ENCODE results near the gene MAP4K1.
A peak's percentile ranks its signal among the peaks of the same experiment; 100 is the strongest.
"Not testable (repeated sequence)": the region's sequence is repeated elsewhere in the genome, so short reads cannot be mapped to it uniquely, and the experiment has no call there.

The MAP4K1 gene

GRCh38 chr19:38650911-38651584 is 33.3 kb upstream of the MAP4K1 start:
- no peak for DNase-seq (ENCODE audit: low read depth in 3 of 3)

- DNase-seq (ENCODE audit: low read depth in 3 of 3): no peak
These were observed 32.5 kb upstream of the MAP4K1 start for GRCh38 chr19:38650172-38650775.

- DNase-seq (ENCODE audit: low read depth in 3 of 3): no peak
These were observed 31.8 kb upstream of the MAP4K1 start for GRCh38 chr19:38649305-38650171.

GRCh38 chr19:38648769-38649304 is 31.1 kb upstream of the MAP4K1 start:
- DNase-seq (ENCODE audit: low read depth in 3 of 3): no peak

GRCh38 chr19:38647966-38648768 is 30.4 kb upstream of the MAP4K1 start:
- no peak for DNase-seq (ENCODE audit: low read depth in 3 of 3)

- peak; percentile 99 to 100 (median 100) for DNase-seq (ENCODE audit: low read depth in 3 of 3)
These were observed 29.7 kb upstream of the MAP4K1 start, which contains the start of gene ACTN4 for GRCh38 chr19:38647368-38647965. Gene ACTN4 (plus strand): TSS chr19:38647649. CDS start chr19:38647746, 97 bp downstream.

- DNase-seq (ENCODE audit: low read depth in 3 of 3): no peak
These were observed 27.0 kb upstream of the MAP4K1 start for GRCh38 chr19:38644719-38645118.

- no peak for DNase-seq (ENCODE audit: low read depth in 3 of 3)
These were observed 24.4 kb upstream of the MAP4K1 start for GRCh38 chr19:38642176-38642575.

- no peak for DNase-seq (ENCODE audit: low read depth in 3 of 3)
These were observed 22.6 kb upstream of the MAP4K1 start for GRCh38 chr19:38640368-38640767.

GRCh38 chr19:38639679-38640078 is 21.9 kb upstream of the MAP4K1 start:
- DNase-seq (ENCODE audit: low read depth in 3 of 3): no peak

- DNase-seq (ENCODE audit: low read depth in 3 of 3): no peak
These were observed 20.7 kb upstream of the MAP4K1 start for GRCh38 chr19:38638461-38638860.

- DNase-seq (ENCODE audit: low read depth in 3 of 3): no peak
These were observed 18.0 kb upstream of the MAP4K1 start for GRCh38 chr19:38635483-38636399.

GRCh38 chr19:38634757-38635482 is 17.2 kb upstream of the MAP4K1 start:
- peak; percentile 50 to 54 (median 54) for DNase-seq (ENCODE audit: low read depth in 3 of 3)

- no peak for DNase-seq (ENCODE audit: low read depth in 3 of 3)
These were observed 14.9 kb upstream of the MAP4K1 start for GRCh38 chr19:38632476-38633213.

- not testable (repeated sequence) for DNase-seq (ENCODE audit: low read depth in 3 of 3)
These were observed 14.2 kb upstream of the MAP4K1 start for GRCh38 chr19:38631811-38632475.

GRCh38 chr19:38631301-38631700 is 13.5 kb upstream of the MAP4K1 start:
- not testable (repeated sequence) for DNase-seq (ENCODE audit: low read depth in 3 of 3)

- DNase-seq (ENCODE audit: low read depth in 3 of 3): no peak
These were observed 11.8 kb upstream of the MAP4K1 start for GRCh38 chr19:38629568-38629967.

GRCh38 chr19:38626401-38626800 is 8.6 kb upstream of the MAP4K1 start:
- DNase-seq (ENCODE audit: low read depth in 3 of 3): no peak
